GM18508 (cell line): Measurements from ENCODE around the gene ZNF543.

ENCODE experiments used
- ATAC-seq: cut with Tn5 transposase; IDR thresholded peaks from one replicate; pipeline ENCODE4 v1.9.1; 2021; ENCODE audit warnings: moderate number of reproducible peaks; ENCODE audit not compliant: insufficient read depth, unreplicated experiment

Gene ZNF543

DNA sequence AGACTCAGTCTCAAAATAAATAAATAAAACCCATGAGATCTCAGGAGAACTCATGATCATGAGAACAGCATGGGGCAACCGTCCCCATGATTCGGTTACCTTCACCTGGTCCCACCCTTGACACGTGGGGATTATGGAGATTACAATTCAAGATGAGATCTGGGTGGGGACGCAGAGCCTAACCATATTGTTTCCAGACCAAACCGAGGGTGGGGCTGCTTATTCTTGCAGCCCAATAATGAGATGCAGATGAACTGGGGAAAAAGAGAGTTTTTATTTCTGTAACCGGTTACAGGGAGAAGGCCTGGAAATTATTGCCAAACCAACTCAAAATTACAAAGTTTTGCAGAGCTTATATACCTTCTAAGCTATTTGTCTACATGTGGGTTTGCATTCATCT lies 55.9 kb downstream of the ZNF543 start:
- ATAC-seq: no peak

DNA sequence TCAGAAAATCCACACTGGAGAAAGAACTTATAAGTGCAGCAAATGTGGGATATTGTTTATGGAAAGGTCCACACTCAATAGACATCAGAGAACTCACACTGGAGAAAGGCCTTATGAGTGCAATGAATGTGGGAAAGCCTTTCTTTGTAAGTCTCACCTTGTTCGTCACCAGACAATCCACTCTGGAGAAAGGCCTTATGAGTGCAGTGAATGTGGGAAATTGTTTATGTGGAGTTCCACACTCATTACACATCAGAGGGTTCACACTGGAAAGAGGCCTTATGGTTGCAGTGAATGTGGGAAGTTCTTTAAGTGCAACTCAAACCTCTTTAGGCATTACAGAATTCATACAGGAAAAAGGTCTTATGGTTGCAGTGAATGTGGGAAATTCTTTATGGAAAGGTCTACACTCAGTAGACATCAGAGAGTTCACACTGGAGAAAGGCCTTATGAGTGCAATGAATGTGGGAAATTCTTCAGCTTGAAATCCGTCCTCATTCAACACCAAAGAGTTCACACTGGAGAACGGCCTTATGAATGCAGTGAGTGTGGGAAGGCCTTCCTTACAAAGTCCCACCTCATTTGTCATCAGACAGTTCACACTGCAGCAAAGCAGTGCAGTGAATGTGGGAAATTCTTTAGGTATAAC lies 57.4 kb downstream of the ZNF543 start:
- no peak for ATAC-seq
